ENCODE results near the gene GABRA6.
"Not testable (repeated sequence)": the region's sequence is repeated elsewhere in the genome, so short reads cannot be mapped to it uniquely, and the experiment has no call there.

GABRA6 gene

DNA sequence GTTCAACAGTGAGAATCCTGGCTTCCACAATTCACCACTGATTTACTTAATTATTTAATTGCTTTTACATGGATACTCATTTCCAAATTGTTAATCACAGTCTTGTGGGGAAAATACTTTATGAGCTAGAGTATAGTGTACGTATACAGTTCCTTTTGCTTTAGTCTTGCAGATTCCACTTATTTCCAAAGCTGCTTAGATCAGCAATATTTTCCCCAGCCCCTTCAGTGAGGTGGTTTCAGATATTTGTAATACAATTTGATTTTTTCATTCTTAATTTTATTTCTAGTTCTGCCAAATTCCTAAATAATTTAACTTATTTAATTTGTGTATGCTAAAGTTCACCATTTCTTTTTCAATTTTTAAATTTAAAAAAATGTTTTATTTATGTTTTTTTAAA, 40.3 kb upstream of the GABRA6 start:
- Histone ChIP-seq H3K36me3 (ENCODE audit: control insufficient read depth, low read length) (no peaks in the 10 kb centered on the region), H3K4me1 (ENCODE audit: control insufficient read depth, low read length) (no peaks in the 10 kb centered on the region), H3K9me2 (replicated peaks; ENCODE audit: control insufficient read depth, low read length) (no peaks in the 10 kb centered on the region)

GRCh38 chr5:161651926-161652325, 33.6 kb upstream of the GABRA6 start:
- H3K27ac ChIP-seq (ENCODE audit: low read depth, low read length); H3K4me3 ChIP-seq (ENCODE audit: low read length): not testable (repeated sequence)

More for the DNA sequence above, 40.3 kb upstream of the GABRA6 start:
- H3K4me2 ChIP-seq (ENCODE audit: low read length): no peak overlapping the region
- H3K27me3 ChIP-seq (ENCODE audit: control insufficient read depth, low read length): no peaks in the 10 kb centered on the region
- no peaks in the 10 kb centered on the region for H4K20me1 ChIP-seq (ENCODE audit: control insufficient read depth, insufficient read depth, low read depth, low read length)
- H3K79me2 ChIP-seq (ENCODE audit: control insufficient read depth, low read length): no peaks in the 10 kb centered on the region
- no peaks in the 10 kb centered on the region for H3F3A ChIP-seq (ENCODE audit: control insufficient read depth, insufficient read depth)
- H3K27ac ChIP-seq (ENCODE audit: low read depth, low read length): no peak overlapping the region
- no peaks in the 10 kb centered on the region for H3K9me3 ChIP-seq (ENCODE audit: control insufficient read depth, insufficient read depth, low read length)
- H3K4me3 ChIP-seq (ENCODE audit: low read length): no peak overlapping the region
- TF ChIP-seq, protein P1, sequence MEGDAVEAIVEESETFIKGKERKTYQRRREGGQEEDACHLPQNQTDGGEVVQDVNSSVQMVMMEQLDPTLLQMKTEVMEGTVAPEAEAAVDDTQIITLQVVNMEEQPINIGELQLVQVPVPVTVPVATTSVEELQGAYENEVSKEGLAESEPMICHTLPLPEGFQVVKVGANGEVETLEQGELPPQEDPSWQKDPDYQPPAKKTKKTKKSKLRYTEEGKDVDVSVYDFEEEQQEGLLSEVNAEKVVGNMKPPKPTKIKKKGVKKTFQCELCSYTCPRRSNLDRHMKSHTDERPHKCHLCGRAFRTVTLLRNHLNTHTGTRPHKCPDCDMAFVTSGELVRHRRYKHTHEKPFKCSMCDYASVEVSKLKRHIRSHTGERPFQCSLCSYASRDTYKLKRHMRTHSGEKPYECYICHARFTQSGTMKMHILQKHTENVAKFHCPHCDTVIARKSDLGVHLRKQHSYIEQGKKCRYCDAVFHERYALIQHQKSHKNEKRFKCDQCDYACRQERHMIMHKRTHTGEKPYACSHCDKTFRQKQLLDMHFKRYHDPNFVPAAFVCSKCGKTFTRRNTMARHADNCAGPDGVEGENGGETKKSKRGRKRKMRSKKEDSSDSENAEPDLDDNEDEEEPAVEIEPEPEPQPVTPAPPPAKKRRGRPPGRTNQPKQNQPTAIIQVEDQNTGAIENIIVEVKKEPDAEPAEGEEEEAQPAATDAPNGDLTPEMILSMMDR (IDR thresholded peaks at IDR 0.05; ENCODE audit: low read depth, low read length, poor library complexity, severe bottlenecking): no peak
- no peak for TF ChIP-seq EZH2phosphoT487 (IDR thresholded peaks at IDR 0.05; ENCODE audit: borderline replicate concordance, low read length)

DNA sequence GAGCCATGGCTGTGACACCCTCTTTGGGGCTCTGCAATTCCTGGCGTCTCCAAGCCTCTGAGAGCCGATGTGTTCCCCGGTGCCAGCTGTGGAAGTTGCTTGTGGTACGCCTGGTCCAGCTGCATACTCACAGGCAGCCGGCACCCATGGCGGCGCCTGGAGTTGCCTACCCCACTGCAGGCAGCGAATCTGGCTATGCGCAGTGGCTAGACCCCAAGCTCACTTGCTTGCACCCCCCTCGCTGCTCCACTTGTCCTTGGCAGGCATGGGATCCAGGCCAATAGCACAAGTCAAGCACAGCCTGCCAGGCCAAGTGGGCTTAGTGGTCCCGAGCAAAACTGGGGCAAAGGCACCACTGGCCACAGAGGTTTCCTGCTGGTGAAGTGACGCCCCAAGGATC, 24.7 kb upstream of the GABRA6 start:
- Histone ChIP-seq H3K27ac (ENCODE audit: low read depth, low read length) (no peak overlapping the region), H3K9me2 (replicated peaks; ENCODE audit: control insufficient read depth, low read length) (no peaks in the 10 kb centered on the region)

More at GRCh38 chr5:161651926-161652325, 33.6 kb upstream of the GABRA6 start:
- H3K36me3 ChIP-seq (ENCODE audit: control insufficient read depth, low read length); H3K9me2 ChIP-seq (replicated peaks; ENCODE audit: control insufficient read depth, low read length); H3K27me3 ChIP-seq (ENCODE audit: control insufficient read depth, low read length); H3K9me3 ChIP-seq (ENCODE audit: control insufficient read depth, insufficient read depth, low read length); H3K79me2 ChIP-seq (ENCODE audit: control insufficient read depth, low read length); H3K4me1 ChIP-seq (ENCODE audit: control insufficient read depth, low read length); H3K4me2 ChIP-seq (ENCODE audit: low read length); H3F3A ChIP-seq (ENCODE audit: control insufficient read depth, insufficient read depth); H4K20me1 ChIP-seq (ENCODE audit: control insufficient read depth, insufficient read depth, low read depth, low read length): not testable (repeated sequence)

GRCh38 chr5:161663431-161663830, 22.1 kb upstream of the GABRA6 start:
- Histone ChIP-seq H3K36me3 (ENCODE audit: control insufficient read depth, low read length) (no peaks in the 10 kb centered on the region), H3K27me3 (ENCODE audit: control insufficient read depth, low read length) (no peaks in the 10 kb centered on the region), H3K9me3 (ENCODE audit: control insufficient read depth, insufficient read depth, low read length) (no peaks in the 10 kb centered on the region), H3K4me2 (ENCODE audit: low read length) (no peak overlapping the region), H4K20me1 (ENCODE audit: control insufficient read depth, insufficient read depth, low read depth, low read length) (no peaks in the 10 kb centered on the region), H3K4me3 (ENCODE audit: low read length) (no peak overlapping the region), H3K4me1 (ENCODE audit: control insufficient read depth, low read length) (no peaks in the 10 kb centered on the region), H3K9me2 (replicated peaks; ENCODE audit: control insufficient read depth, low read length) (no peaks in the 10 kb centered on the region), H3F3A (ENCODE audit: control insufficient read depth, insufficient read depth) (no peaks in the 10 kb centered on the region), H3K27ac (ENCODE audit: low read depth, low read length) (no peak overlapping the region), H3K79me2 (ENCODE audit: control insufficient read depth, low read length) (no peaks in the 10 kb centered on the region)
- TF ChIP-seq, protein P1 (IDR thresholded peaks at IDR 0.05; ENCODE audit: low read depth, low read length, poor library complexity, severe bottlenecking): no peak
- TF ChIP-seq EZH2phosphoT487 (IDR thresholded peaks at IDR 0.05; ENCODE audit: borderline replicate concordance, low read length): no peak

More for the DNA sequence above, 24.7 kb upstream of the GABRA6 start:
- Histone ChIP-seq H3K9me3 (ENCODE audit: control insufficient read depth, insufficient read depth, low read length) (no peaks in the 10 kb centered on the region), H3K4me3 (ENCODE audit: low read length) (no peak overlapping the region), H3K79me2 (ENCODE audit: control insufficient read depth, low read length) (no peaks in the 10 kb centered on the region), H3F3A (ENCODE audit: control insufficient read depth, insufficient read depth) (no peaks in the 10 kb centered on the region), H3K36me3 (ENCODE audit: control insufficient read depth, low read length) (no peaks in the 10 kb centered on the region), H3K4me2 (ENCODE audit: low read length) (no peak overlapping the region), H4K20me1 (ENCODE audit: control insufficient read depth, insufficient read depth, low read depth, low read length) (no peaks in the 10 kb centered on the region), H3K4me1 (ENCODE audit: control insufficient read depth, low read length) (no peaks in the 10 kb centered on the region), H3K27me3 (ENCODE audit: control insufficient read depth, low read length) (no peaks in the 10 kb centered on the region)
- TF ChIP-seq, protein P1 (IDR thresholded peaks at IDR 0.05; ENCODE audit: low read depth, low read length, poor library complexity, severe bottlenecking): no peak
- TF ChIP-seq EZH2phosphoT487 (IDR thresholded peaks at IDR 0.05; ENCODE audit: borderline replicate concordance, low read length): no peak
